Vagina (tissue), 2 donors: ENCODE data around the gene ZNF669. TPM values are rescaled to one million over a fixed set of nuclear protein-coding genes. Genes with fewer than 3 reads are reported as not detected.

ENCODE experiments used
- DNase-seq, 2 donors: peaks; one replicate each; pipeline ENCODE4 v3.0.0-alpha.2; 2017; ENCODE audit errors: extremely low spot score in 2 of 2
- H3K27ac ChIP-seq: fragments of 200-600 bp; sonication (generic); one replicate; pipeline ENCODE4 v1.5.1; 2019
- H3K27me3 ChIP-seq: fragments of 200-600 bp; sonication (generic); one replicate; pipeline ENCODE4 v1.5.1; 2019
- H3K36me3 ChIP-seq, 2 donors: fragments of 200-600 bp; sonication (generic); one replicate each; pipeline ENCODE4 v1.5.1; 2017 to 2019
- H3K4me1 ChIP-seq: fragments of 200-600 bp; sonication (generic); one replicate; pipeline ENCODE4 v1.5.1; 2019
- H3K4me3 ChIP-seq, 2 donors: fragments of 200-600 bp; sonication (generic); 1 replicate in 1 of 2; 2 replicates in 1 of 2; pipeline ENCODE4 v1.5.1; 2016 to 2019
- H3K9me3 ChIP-seq: fragments of 200-600 bp; sonication (generic); one replicate; pipeline ENCODE4 v1.5.1; 2019
- CTCF ChIP-seq, 3 experiments: fragments of 450-650 bp in 2 of 3; fragments of 200-600 bp in 1 of 3; sonication (generic) in 1 of 3; IDR thresholded peaks; one replicate each; pipeline ENCODE4 v1.5.1; 2017 to 2019; ENCODE audit warnings: antibody characterized with exemption in 3 of 3, mild to moderate bottlenecking in 2 of 3, moderate library complexity in 2 of 3
- POLR2A ChIP-seq, 2 donors: fragments of 450-650 bp; IDR thresholded peaks; one replicate each; pipeline ENCODE4 v1.6.1; 2017; ENCODE audit warnings: antibody characterized with exemption in 2 of 2, mild to moderate bottlenecking in 2 of 2, moderate library complexity in 2 of 2
- POLR2AphosphoS5 ChIP-seq, 2 donors: sonication (generic); formaldehyde crosslinking; IDR thresholded peaks; one replicate each; pipeline ENCODE4 v1.9.0; 2017; ENCODE audit warnings: antibody characterized with exemption in 2 of 2, mild to moderate bottlenecking in 2 of 2, low read depth in 1 of 2; ENCODE audit not compliant: insufficient read depth in 1 of 2
- intact Hi-C: fragments of 100-400 bp; cut with DNase I; formaldehyde crosslinking; loops from one replicate; pipeline ENCODE4 v1.15.1; 2023
- total RNA-seq: library from RNA; depleted of rRNA; stranded (reverse); fragments of >200 nt; gene quantifications from one replicate; pipeline ENCODE4 v1.2.3, GENCODE V29; 2016

Gene ZNF669
- total RNA-seq, 1 donor from 2014 or later: 5.4 TPM

GRCh38 chr1:247100676-247101279 is 3.4 kb downstream of the ZNF669 start:
- Histone ChIP-seq H3K4me3 (no peak overlapping the region), H3K36me3 (peaks cover 0 to 35% of the 10 kb centered on the region in 2 donors), H3K27me3 (no peaks in the 10 kb centered on the region), H3K4me1 (peaks cover 25% of the 10 kb centered on the region), H3K27ac (no peak overlapping the region), H3K9me3 (peaks cover 7% of the 10 kb centered on the region)
- no peak for DNase-seq
- intact Hi-C loops: no loop called here
- no peak for TF ChIP-seq POLR2A (IDR thresholded peaks at IDR 0.05)
- TF ChIP-seq POLR2AphosphoS5 (IDR thresholded peaks at IDR 0.05; ENCODE audit: insufficient read depth in 1 of 2, low read depth in 1 of 2): no peak
- no peak for TF ChIP-seq CTCF (IDR thresholded peaks at IDR 0.05)

GRCh38 chr1:247096958-247097357 is 7.2 kb downstream of the ZNF669 start:
- no peaks in the 10 kb centered on the region for H3K27me3 ChIP-seq
- DNase-seq: no peak
- no peak for TF ChIP-seq POLR2A (IDR thresholded peaks at IDR 0.05)
- TF ChIP-seq POLR2AphosphoS5 (IDR thresholded peaks at IDR 0.05; ENCODE audit: insufficient read depth in 1 of 2, low read depth in 1 of 2): no peak
- TF ChIP-seq CTCF (IDR thresholded peaks at IDR 0.05): no peak
- H3K27ac ChIP-seq: no peak overlapping the region
- peaks cover under 1% of the 10 kb centered on the region for H3K4me1 ChIP-seq
- no peak overlapping the region for H3K4me3 ChIP-seq
- H3K9me3 ChIP-seq: peaks cover 7% of the 10 kb centered on the region
- intact Hi-C loops: no loop called here
- H3K36me3 ChIP-seq: peaks cover 0 to 35% of the 10 kb centered on the region in 2 donors

- Histone ChIP-seq H3K4me3 (no peak overlapping the region), H3K27me3 (no peaks in the 10 kb centered on the region), H3K27ac (no peak overlapping the region), H3K4me1 (no peaks in the 10 kb centered on the region), H3K9me3 (peaks cover 7% of the 10 kb centered on the region), H3K36me3 (peaks cover 0 to 31% of the 10 kb centered on the region in 2 donors)
- no peak for DNase-seq
- intact Hi-C loops: no loop called here
- TF ChIP-seq POLR2A (IDR thresholded peaks at IDR 0.05) (no peak), POLR2AphosphoS5 (IDR thresholded peaks at IDR 0.05; ENCODE audit: insufficient read depth in 1 of 2, low read depth in 1 of 2) (no peak), CTCF (IDR thresholded peaks at IDR 0.05) (no peak)
These were observed 7.6 kb downstream of the ZNF669 start for GRCh38 chr1:247096544-247096943.

GRCh38 chr1:247096112-247096511 is 8.0 kb downstream of the ZNF669 start:
- no peak overlapping the region for H3K4me3 ChIP-seq
- H3K4me1 ChIP-seq: no peaks in the 10 kb centered on the region
- H3K27me3 ChIP-seq: no peaks in the 10 kb centered on the region
- no peak for DNase-seq
- peaks cover 6% of the 10 kb centered on the region for H3K9me3 ChIP-seq
- intact Hi-C loops: no loop called here
- peaks cover 0 to 27% of the 10 kb centered on the region in 2 donors for H3K36me3 ChIP-seq
- no peak overlapping the region for H3K27ac ChIP-seq
- TF ChIP-seq POLR2A (IDR thresholded peaks at IDR 0.05): no peak
- no peak for TF ChIP-seq CTCF (IDR thresholded peaks at IDR 0.05)
- no peak for TF ChIP-seq POLR2AphosphoS5 (IDR thresholded peaks at IDR 0.05; ENCODE audit: insufficient read depth in 1 of 2, low read depth in 1 of 2)

- H3K9me3 ChIP-seq: no peaks in the 10 kb centered on the region
- H3K27ac ChIP-seq: no peak overlapping the region
- intact Hi-C loops: no loop called here
- no peak for TF ChIP-seq POLR2A (IDR thresholded peaks at IDR 0.05)
- no peak for TF ChIP-seq CTCF (IDR thresholded peaks at IDR 0.05)
- TF ChIP-seq POLR2AphosphoS5 (IDR thresholded peaks at IDR 0.05; ENCODE audit: insufficient read depth in 1 of 2, low read depth in 1 of 2): no peak
- H3K4me3 ChIP-seq: no peak overlapping the region
- no peaks in the 10 kb centered on the region for H3K4me1 ChIP-seq
- no peak for DNase-seq
- H3K27me3 ChIP-seq: no peaks in the 10 kb centered on the region
- no peaks in the 10 kb centered on the region for H3K36me3 ChIP-seq
These were observed 13.7 kb downstream of the ZNF669 start for GRCh38 chr1:247090455-247090854.
